Fibroblast of the aortic adventitia (primary cell): ENCODE measurements around the gene PLEKHG3. TPM values are rescaled to one million over a fixed set of nuclear protein-coding genes. Genes with fewer than 3 reads are reported as not detected.
"Not testable (repeated sequence)": the region's sequence is repeated elsewhere in the genome, so short reads cannot be mapped to it uniquely, and the experiment has no call there.

Experiments used
- DNase-seq: peaks from one replicate; pipeline ENCODE4 v3.0.0-alpha.2; 2010; ENCODE audit warnings: low read depth
- H3K4me3 ChIP-seq: 2 replicates; pipeline ENCODE4 v1.5.1; 2011; ENCODE audit warnings: low read depth, mild to moderate bottlenecking, control low read depth, low read length, moderate library complexity
- total RNA-seq: library from RNA; depleted of rRNA; stranded (reverse); fragments of >200 nt; gene quantifications from 2 replicates; pipeline ENCODE4 v1.2.3, GENCODE V29; 2012; ENCODE audit warnings: low replicate concordance
- TF ChIP-seq, protein P1 (sequence below): IDR thresholded peaks from 2 replicates; pipeline ENCODE4 v1.5.1; 2011; ENCODE audit warnings: mild to moderate bottlenecking, low read length, control low read depth, inconsistent platforms; ENCODE audit not compliant: insufficient read depth

PLEKHG3 gene
- total RNA-seq, 1 donor: 9.0 TPM

DNA sequence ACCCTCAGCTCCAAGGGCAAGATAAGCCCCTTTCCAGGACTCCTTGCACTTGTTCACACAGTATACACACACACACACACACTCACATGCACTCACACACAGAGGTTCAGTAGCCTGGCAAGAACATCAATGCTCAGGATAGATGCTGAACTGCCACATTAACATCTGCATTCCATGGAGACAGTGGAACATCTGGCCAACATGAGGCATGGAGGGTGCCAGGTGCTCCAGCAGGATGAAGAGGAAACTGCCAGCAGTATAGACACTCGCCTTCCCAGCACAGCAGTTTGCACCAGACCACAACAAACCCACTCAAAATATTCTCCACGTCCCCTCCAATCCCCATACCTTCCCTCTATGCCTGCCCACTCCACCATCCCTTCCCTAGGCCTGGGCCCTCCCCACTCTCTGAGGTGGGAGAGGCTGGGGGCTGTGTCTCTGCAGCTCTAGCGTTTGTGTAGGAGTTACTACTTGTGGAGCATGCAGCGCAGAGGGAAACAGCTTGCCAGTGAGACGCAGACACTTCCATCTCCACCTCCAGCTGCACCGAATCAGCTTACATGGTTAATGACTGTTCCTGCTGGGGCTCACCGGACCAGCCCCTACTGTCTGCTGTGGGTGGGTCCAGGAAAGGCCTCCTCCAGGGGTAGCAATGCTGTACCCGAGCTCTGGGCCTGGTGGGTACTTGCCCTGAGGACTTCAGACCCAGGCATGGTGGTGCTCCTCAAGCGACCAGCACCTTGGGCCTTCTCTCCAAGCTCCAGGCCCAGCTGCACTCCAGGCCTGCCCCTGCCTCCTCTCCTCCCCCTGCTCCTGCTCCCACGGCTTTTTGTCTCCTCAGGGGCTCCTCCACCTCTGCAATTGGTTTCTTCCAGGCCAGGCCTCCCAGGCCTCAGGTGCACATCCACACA lies 18.6 kb upstream of the PLEKHG3 start:
- no peak overlapping the region for H3K4me3 ChIP-seq
- DNase-seq: no peak
- TF ChIP-seq, protein P1, sequence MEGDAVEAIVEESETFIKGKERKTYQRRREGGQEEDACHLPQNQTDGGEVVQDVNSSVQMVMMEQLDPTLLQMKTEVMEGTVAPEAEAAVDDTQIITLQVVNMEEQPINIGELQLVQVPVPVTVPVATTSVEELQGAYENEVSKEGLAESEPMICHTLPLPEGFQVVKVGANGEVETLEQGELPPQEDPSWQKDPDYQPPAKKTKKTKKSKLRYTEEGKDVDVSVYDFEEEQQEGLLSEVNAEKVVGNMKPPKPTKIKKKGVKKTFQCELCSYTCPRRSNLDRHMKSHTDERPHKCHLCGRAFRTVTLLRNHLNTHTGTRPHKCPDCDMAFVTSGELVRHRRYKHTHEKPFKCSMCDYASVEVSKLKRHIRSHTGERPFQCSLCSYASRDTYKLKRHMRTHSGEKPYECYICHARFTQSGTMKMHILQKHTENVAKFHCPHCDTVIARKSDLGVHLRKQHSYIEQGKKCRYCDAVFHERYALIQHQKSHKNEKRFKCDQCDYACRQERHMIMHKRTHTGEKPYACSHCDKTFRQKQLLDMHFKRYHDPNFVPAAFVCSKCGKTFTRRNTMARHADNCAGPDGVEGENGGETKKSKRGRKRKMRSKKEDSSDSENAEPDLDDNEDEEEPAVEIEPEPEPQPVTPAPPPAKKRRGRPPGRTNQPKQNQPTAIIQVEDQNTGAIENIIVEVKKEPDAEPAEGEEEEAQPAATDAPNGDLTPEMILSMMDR: no peak

DNA sequence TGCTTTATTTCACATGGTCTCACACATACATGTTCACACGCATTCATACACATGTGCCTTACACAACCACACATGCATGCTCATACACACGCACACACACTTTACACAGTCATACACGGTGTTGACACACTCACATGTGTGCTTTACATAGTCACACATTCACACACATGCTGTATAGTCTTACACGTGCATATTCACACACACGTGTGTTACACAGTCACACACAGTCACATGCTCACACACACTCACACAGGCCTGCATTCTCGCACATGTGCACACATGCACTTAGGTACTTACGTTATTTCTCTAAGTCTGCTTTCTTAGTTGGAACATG lies 18.0 kb upstream of the PLEKHG3 start:
- DNase-seq: no peak
- TF ChIP-seq, protein P1: no peak
- no peak overlapping the region for H3K4me3 ChIP-seq

DNA sequence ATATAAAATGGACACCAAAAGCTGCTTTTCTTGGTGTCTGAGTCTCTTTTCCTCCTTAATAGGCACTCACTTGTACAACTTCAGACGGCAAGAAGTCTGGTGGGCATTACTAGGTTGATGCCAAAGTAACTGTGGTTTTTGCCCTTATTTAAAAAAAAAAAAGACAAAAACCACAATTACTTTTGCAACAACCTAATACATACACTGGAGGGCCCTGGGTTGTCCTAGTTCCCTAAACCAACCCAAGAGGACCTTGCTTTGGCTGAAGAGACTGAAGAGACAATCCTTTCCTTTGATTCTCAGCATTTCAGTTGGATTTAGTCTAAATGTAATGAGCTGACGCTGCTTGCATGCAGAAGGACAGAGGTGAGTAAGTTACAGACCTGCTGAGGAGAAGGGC lies 16.2 kb upstream of the PLEKHG3 start:
- TF ChIP-seq, protein P1: no peak
- H3K4me3 ChIP-seq: no peak overlapping the region
- DNase-seq: no peak

DNA sequence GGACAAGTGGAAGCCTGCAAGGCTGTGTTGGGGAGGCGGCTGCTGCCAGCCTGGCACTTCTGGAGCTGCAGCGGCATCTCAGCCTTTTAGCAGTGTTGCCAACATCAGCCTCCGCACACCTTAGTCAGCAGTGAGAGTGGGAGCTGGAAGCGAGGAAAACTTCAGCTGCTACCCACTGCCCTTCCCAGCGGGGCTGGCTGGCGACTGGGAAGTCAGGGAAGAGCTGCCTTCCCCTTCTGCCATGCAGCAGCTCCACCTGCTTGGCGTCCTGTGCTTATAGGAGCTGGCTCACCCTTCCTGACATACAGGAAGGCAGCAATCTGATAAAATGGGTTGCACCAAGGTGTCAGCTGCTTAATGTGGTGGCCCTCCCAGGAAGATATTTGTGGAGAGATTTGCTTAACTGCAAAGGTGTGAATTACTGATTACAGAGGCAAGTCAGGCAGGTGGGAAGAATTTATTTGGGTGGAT lies 15.4 kb upstream of the PLEKHG3 start:
- no peak overlapping the region for H3K4me3 ChIP-seq
- DNase-seq: no peak
- TF ChIP-seq, protein P1: no peak

DNA sequence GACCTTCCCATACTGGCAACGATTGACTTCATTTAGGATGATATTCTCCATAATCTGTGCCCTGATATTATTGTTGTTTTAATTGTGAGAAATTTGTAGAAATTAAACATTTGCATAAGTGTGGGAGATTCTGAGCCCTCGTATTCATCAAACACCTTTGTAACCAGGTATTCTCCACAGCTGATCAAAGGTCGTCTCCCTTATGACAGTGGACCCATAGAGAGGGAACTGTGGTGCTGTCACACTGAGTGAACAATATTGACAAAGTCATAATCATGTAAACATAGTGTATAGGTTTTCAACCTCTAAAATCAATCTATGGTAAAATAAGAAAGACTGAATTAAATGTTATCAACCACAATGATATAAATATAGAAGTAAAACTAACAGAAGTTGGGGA lies 14.9 kb upstream of the PLEKHG3 start:
- no peak for DNase-seq
- TF ChIP-seq, protein P1: no peak
- H3K4me3 ChIP-seq: no peak overlapping the region

DNA sequence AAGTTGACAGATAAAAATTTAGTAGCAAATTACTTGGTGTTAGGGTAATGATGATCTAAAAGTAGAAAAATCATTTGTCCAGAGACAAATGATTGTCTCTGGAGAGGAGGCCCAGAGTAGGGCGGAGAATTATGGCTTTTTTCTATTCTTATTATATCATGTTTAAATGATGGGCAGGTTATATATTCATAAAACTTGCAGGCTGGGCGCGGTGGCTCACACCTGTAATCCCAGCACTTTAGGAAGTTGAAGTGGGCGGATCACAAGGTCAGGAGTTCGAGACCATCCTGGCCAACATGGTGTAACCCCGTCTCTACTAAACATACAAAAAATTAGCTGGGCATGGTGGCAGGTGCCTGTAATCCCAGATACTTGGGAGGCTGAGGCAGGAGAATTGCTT lies 13.6 kb upstream of the PLEKHG3 start:
- H3K4me3 ChIP-seq, DNase-seq: not testable (repeated sequence)

DNA sequence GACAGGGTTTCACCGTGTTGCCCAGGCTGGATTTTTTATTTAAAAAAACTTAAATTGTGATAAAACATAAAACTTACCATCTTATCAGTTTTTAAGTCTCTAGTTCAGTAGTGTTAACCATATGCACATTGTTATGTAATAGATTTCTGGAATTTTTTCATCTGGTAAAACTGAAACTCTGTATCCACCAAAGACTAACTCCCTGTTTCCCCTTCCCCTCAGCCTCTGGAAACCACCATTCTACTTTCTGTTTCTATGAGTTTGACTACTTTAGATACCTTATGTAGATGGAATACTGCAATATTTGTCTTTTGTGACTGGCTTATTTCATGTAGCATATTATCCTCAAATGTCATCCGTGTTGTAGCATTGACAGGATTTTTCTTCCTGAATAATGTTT lies 12.8 kb upstream of the PLEKHG3 start:
- no peak overlapping the region for H3K4me3 ChIP-seq
- TF ChIP-seq, protein P1: no peak
- no peak for DNase-seq
